Progenitor cell of endocrine pancreas (in vitro differentiated cells): Measurements from ENCODE around the gene MYPN. TPM values are rescaled to one million over a fixed set of nuclear protein-coding genes. Genes with fewer than 3 reads are reported as not detected.

Experiments used
- DNase-seq: peaks from one replicate; pipeline ENCODE4 v3.0.0; 2021; ENCODE audit warnings: low spot score; ENCODE audit not compliant: unreplicated experiment
- H3K27ac Mint-ChIP-seq: 2 replicates; pipeline ENCODE4 v1.8.0; 2021; ENCODE audit warnings: mild to moderate bottlenecking, moderate library complexity, mixed read lengths
- H3K27me3 Mint-ChIP-seq: 2 replicates; pipeline ENCODE4 v1.8.0; 2021; ENCODE audit warnings: mixed read lengths
- H3K36me3 Mint-ChIP-seq: 2 replicates; pipeline ENCODE4 v1.8.0; 2022; ENCODE audit warnings: mixed read lengths; ENCODE audit not compliant: insufficient read depth
- H3K4me1 Mint-ChIP-seq: 2 replicates; pipeline ENCODE4 v1.8.0; 2021; ENCODE audit warnings: low read depth, mixed read lengths
- H3K4me3 Mint-ChIP-seq: 2 replicates; pipeline ENCODE4 v1.8.0; 2021; ENCODE audit warnings: low read depth, mild to moderate bottlenecking, moderate library complexity, mixed read lengths
- H3K9me3 Mint-ChIP-seq: 2 replicates; pipeline ENCODE4 v1.8.0; 2021; ENCODE audit warnings: low read depth, mixed read lengths
- CTCF ChIP-seq: fragments of 200-600 bp; sonication (generic); IDR thresholded peaks from one replicate; pipeline ENCODE4 v1.5.0; 2021; ENCODE audit warnings: antibody characterized with exemption, mild to moderate bottlenecking; ENCODE audit not compliant: unreplicated experiment
- total RNA-seq: library from RNA; stranded (reverse); gene quantifications from 2 replicates; pipeline ENCODE4 v1.2.1, GENCODE V29; 2021

Gene MYPN
- total RNA-seq, 1 donor from 2014 or later = 0.05 TPM

GRCh38 chr10:68137171-68137570 lies 27.9 kb downstream of the MYPN start:
- Mint-ChIP-seq H3K4me3 (no peak overlapping the region), H3K4me1 (no peaks in the 10 kb centered on the region), H3K27ac (no peak overlapping the region)

GRCh38 chr10:68138526-68138925 lies 29.2 kb downstream of the MYPN start:
- no peaks in the 10 kb centered on the region for H3K36me3 Mint-ChIP-seq
- H3K4me1 Mint-ChIP-seq = no peaks in the 10 kb centered on the region
- H3K4me3 Mint-ChIP-seq = no peak overlapping the region
- no peak overlapping the region for H3K27ac Mint-ChIP-seq
- H3K27me3 Mint-ChIP-seq = no peaks in the 10 kb centered on the region
- no peak for DNase-seq
- no peaks in the 10 kb centered on the region for H3K9me3 Mint-ChIP-seq
- TF ChIP-seq CTCF = no peak

More at GRCh38 chr10:68137171-68137570, 27.9 kb downstream of the MYPN start:
- no peak for DNase-seq
- Mint-ChIP-seq H3K36me3 (no peaks in the 10 kb centered on the region), H3K9me3 (no peaks in the 10 kb centered on the region), H3K27me3 (no peaks in the 10 kb centered on the region)
- no peak for TF ChIP-seq CTCF

- Mint-ChIP-seq H3K27ac (no peak overlapping the region), H3K36me3 (no peaks in the 10 kb centered on the region), H3K9me3 (no peaks in the 10 kb centered on the region), H3K27me3 (no peaks in the 10 kb centered on the region), H3K4me1 (no peaks in the 10 kb centered on the region), H3K4me3 (no peak overlapping the region)
- TF ChIP-seq CTCF = no peak
- no peak for DNase-seq
These were observed 30.4 kb downstream of the MYPN start for GRCh38 chr10:68139448-68140272.

GRCh38 chr10:68142761-68143160 lies 33.5 kb downstream of the MYPN start:
- no peak for DNase-seq
- H3K4me1 Mint-ChIP-seq = no peaks in the 10 kb centered on the region
- H3K4me3 Mint-ChIP-seq = no peak overlapping the region
- H3K9me3 Mint-ChIP-seq = no peaks in the 10 kb centered on the region
- H3K27ac Mint-ChIP-seq = no peak overlapping the region
- TF ChIP-seq CTCF = no peak
- no peaks in the 10 kb centered on the region for H3K27me3 Mint-ChIP-seq
- H3K36me3 Mint-ChIP-seq = no peaks in the 10 kb centered on the region

GRCh38 chr10:68144709-68145108 lies 35.4 kb downstream of the MYPN start:
- no peaks in the 10 kb centered on the region for H3K36me3 Mint-ChIP-seq

More at GRCh38 chr10:68144709-68145108, 35.4 kb downstream of the MYPN start:
- no peak for TF ChIP-seq CTCF
- no peak for DNase-seq
- Mint-ChIP-seq H3K9me3 (no peaks in the 10 kb centered on the region), H3K27ac (no peak overlapping the region), H3K27me3 (no peaks in the 10 kb centered on the region), H3K4me3 (no peak overlapping the region), H3K4me1 (no peaks in the 10 kb centered on the region)
